ENCODE measurements around the gene COL4A1.

COL4A1 gene

GRCh38 chr13:110294146-110294545, 12.8 kb downstream of the COL4A1 start:
- DNase-seq (ENCODE audit: low read depth in 3 of 3): no peak

DNA sequence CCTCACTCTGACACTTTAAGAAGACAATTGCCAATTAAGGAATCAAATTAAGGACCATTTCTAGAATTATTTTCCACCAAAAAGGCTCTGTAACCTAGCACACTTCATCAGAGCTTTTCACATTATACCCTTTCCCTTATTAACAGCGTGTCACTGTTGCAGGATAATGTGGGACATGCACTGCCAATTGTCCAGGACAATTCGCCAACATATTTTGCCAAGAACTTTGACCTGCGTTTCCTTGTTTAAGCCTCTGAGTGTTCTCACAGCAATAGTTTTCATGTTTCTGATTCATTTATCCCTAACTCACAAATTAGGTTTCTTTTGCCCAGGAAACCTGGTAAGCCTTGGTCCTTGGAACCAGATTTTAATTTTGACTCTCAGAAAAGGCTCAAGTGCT, 13.3 kb downstream of the COL4A1 start:
- DNase-seq (ENCODE audit: low read depth in 3 of 3): no peak

GRCh38 chr13:110293037-110293436, 13.9 kb downstream of the COL4A1 start:
- no peak for DNase-seq (ENCODE audit: low read depth in 3 of 3)

- no peak for DNase-seq (ENCODE audit: low read depth in 3 of 3)
These were observed 15.7 kb downstream of the COL4A1 start for GRCh38 chr13:110291286-110291685.

GRCh38 chr13:110290826-110291225, 16.1 kb downstream of the COL4A1 start:
- no peak for DNase-seq (ENCODE audit: low read depth in 3 of 3)

GRCh38 chr13:110290153-110290552, 16.8 kb downstream of the COL4A1 start:
- no peak for DNase-seq (ENCODE audit: low read depth in 3 of 3)

- no peak for DNase-seq (ENCODE audit: low read depth in 3 of 3)
These were observed 17.3 kb downstream of the COL4A1 start for GRCh38 chr13:110289661-110290060.

DNA sequence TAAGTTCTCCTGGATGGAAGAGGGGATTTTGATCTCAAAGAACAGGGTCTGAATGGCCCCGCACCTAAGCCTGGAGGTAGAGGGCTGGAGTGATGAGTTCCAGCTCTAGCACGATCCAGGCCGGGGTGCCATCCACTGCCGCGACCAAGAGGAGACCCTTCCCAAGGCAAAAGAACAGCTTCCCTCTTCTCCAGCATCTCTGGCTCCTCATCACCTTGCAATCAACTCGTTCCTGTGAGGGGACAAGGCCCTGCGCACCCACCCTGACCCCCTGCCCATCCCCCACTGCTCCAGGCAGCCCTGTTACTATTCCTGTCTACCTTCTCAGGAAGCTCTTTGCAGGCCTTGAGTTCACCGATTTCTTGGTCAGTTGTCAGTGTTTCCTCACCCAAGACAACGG, 17.8 kb downstream of the COL4A1 start:
- no peak for DNase-seq (ENCODE audit: low read depth in 3 of 3)

- no peak for DNase-seq (ENCODE audit: low read depth in 3 of 3)
These were observed 19.8 kb downstream of the COL4A1 start for GRCh38 chr13:110286833-110287819.

- DNase-seq (ENCODE audit: low read depth in 3 of 3): no peak
These were observed 20.7 kb downstream of the COL4A1 start for GRCh38 chr13:110285991-110286832.

- DNase-seq (ENCODE audit: low read depth in 3 of 3): no peak
These were observed 22.0 kb downstream of the COL4A1 start for GRCh38 chr13:110284779-110285484.

GRCh38 chr13:110283736-110284517, 23.0 kb downstream of the COL4A1 start:
- no peak for DNase-seq (ENCODE audit: low read depth in 3 of 3)

GRCh38 chr13:110282316-110282841, 24.6 kb downstream of the COL4A1 start:
- DNase-seq (ENCODE audit: low read depth in 3 of 3): no peak

DNA sequence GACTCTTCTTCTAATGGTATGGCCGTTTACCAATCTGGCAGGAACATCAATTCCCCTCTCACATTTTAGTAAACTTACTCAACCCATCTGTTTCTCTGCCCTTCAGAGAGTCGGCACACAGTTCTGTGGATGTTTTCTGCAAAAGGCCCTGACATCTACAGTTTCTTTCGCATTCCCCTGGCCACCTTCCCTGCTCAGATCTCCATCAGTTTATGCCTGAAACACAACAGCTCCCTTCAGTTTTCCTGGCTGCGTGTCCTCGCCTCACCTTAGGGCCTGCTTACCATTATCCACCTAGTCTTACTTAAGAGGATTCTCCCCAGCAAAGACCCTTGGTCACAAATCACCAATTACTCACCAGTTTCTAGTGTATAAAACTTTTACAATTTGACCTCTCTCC, 25.2 kb downstream of the COL4A1 start:
- DNase-seq (ENCODE audit: low read depth in 3 of 3): no peak

DNA sequence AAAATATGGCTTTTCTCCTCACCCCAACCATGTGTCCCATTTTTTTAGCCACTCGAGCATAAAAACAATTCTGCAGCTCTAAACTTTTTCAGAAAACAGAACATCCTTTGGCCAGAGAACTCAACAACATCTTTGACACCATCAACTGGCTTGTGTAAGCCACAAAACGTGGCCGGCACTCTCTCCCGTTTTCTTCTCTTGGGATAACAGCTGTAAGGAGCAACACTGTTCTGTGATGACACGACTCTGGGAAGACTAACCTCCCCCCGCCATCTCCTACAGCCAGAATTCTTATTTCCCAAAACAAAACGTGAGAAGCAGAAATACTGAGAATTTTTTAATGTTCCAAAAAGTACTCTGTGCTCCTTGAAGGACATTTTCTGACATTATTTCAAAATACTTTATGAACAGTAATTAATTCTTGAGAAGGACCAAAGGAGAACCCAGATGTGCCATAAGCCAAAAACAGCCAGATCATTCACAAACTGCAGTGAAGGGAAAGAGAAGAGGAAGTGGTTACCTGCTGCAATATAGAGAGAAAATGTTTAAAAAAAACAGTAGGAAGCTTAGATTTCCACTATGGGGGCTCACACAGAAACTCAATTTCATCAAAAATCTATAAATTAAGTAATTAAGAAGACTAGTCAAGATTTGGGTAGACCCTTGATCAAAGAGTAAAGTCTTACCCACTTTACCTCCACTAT, 25.8 kb downstream of the COL4A1 start:
- no peak for DNase-seq (ENCODE audit: low read depth in 3 of 3)

- DNase-seq (ENCODE audit: low read depth in 3 of 3): no peak
These were observed 26.6 kb downstream of the COL4A1 start for GRCh38 chr13:110280231-110280813.

DNA sequence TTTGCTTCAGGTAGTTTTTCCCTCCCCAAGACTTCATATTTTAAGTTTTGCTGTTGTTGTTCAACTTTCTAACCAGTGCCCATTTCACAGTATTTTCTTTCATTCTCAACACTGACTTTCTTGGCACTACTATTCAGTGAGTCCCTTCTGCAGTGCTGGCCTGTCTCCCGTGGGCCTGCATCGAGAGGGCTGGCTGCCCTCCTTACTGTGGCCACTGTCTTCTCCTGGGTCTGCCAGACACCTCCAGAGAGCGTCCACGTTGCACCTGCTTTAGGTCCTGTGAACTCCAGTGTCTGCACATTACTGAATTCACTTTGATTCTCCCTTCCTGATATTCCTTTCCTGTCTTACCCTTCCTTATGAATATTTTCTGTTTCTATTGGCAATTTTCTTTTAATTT, 27.3 kb downstream of the COL4A1 start:
- no peak for DNase-seq (ENCODE audit: low read depth in 3 of 3)

DNA sequence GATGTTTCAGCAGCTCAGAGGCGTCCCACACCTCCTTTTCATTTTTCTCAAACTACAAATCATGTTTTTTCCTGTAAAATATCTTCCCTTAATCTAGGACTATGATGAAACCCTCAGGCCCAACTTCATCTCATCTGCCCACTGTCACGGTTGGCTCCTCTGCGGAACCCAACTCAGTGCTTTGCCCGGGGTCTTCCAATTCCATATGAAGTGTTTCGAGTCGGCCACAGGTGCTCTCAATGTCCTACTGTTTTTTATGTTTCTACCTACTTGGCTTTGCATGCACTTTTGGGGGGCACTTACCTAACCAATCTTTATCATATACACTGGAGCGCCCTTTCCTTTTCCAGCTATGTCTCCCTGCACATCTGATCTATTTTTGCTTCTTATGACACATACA, 28.1 kb downstream of the COL4A1 start:
- no peak for DNase-seq (ENCODE audit: low read depth in 3 of 3)

- no peak for DNase-seq (ENCODE audit: low read depth in 3 of 3)
These were observed 29.5 kb downstream of the COL4A1 start for GRCh38 chr13:110277357-110277975.
